A673 (cell line): Measurements from ENCODE around the gene EFCAB8. TPM values are rescaled to one million over a fixed set of nuclear protein-coding genes. Genes with fewer than 3 reads are reported as not detected.
"Not testable (repeated sequence)": the region's sequence is repeated elsewhere in the genome, so short reads cannot be mapped to it uniquely, and the experiment has no call there.

Experiments used
- BruUV-seq: library from RNA; stranded (reverse); fragments of 400-500 nt; replicated peaks from 2 replicates; lab custom pipeline; 2021; lab: Mats Ljungman, UMichigan
- CTCF ChIA-PET: fragments of 300-600 bp; sonication (Branson Sonifier 250); formaldehyde crosslinking; loops from one replicate; lab custom pipeline; 2022; ENCODE audit warnings: antibody characterized with exemption; lab: Charles Lee
- POLR2A ChIA-PET: fragments of 300-600 bp; sonication (Branson Sonifier 250); formaldehyde crosslinking; loops from one replicate; lab custom pipeline; 2022; ENCODE audit warnings: antibody characterized with exemption; ENCODE audit not compliant: low non-redundant PET; lab: Charles Lee
- DNase-seq: peaks from one replicate; pipeline ENCODE4 v3.0.0-alpha.2; 2015; ENCODE audit warnings: low spot score
- H3K27ac ChIP-seq: fragments of 200-600 bp; sonication (generic); 2 replicates; pipeline ENCODE4 v1.5.1; 2016; ENCODE audit warnings: mixed run types, low read depth, mild to moderate bottlenecking, mixed read lengths, antibody characterized with exemption, low read length; ENCODE audit not compliant: poor library complexity, severe bottlenecking
- H3K27me3 ChIP-seq: fragments of 200-600 bp; sonication (generic); replicated peaks from 2 replicates; pipeline ENCODE4 v1.6.1; 2017; ENCODE audit warnings: mixed run types, low read depth, mild to moderate bottlenecking, mixed read lengths, antibody characterized with exemption, low read length; ENCODE audit not compliant: insufficient read depth, poor library complexity
- H3K36me3 ChIP-seq: fragments of 200-600 bp; sonication (generic); 2 replicates; pipeline ENCODE4 v1.6.1; 2016; ENCODE audit warnings: mixed run types, mild to moderate bottlenecking, mixed read lengths, antibody characterized with exemption, low read length; ENCODE audit not compliant: insufficient read depth, poor library complexity, severe bottlenecking
- H3K4me1 ChIP-seq: fragments of 200-600 bp; sonication (generic); 2 replicates; pipeline ENCODE4 v1.6.1; 2017; ENCODE audit warnings: mixed run types, mild to moderate bottlenecking, mixed read lengths, antibody characterized with exemption, low read length; ENCODE audit not compliant: insufficient read depth, poor library complexity, severe bottlenecking
- H3K4me3 ChIP-seq: fragments of 200-600 bp; sonication (generic); 2 replicates; pipeline ENCODE4 v1.5.1; 2016; ENCODE audit warnings: low read depth, mixed run types, mild to moderate bottlenecking, mixed read lengths, low read length; ENCODE audit not compliant: poor library complexity, severe bottlenecking
- H3K9me3 ChIP-seq: fragments of 200-600 bp; sonication (generic); 2 replicates; pipeline ENCODE4 v1.6.1; 2016; ENCODE audit warnings: mixed run types, low read depth, mild to moderate bottlenecking, mixed read lengths, antibody characterized with exemption, low read length; ENCODE audit not compliant: poor library complexity, severe bottlenecking
- CTCF ChIP-seq: fragments of 300-800, 200-600 bp; sonication (generic); conservative IDR thresholded peaks from 2 replicates; pipeline ENCODE4 v1.5.1; 2017; ENCODE audit warnings: low read depth, mild to moderate bottlenecking, antibody characterized with exemption, low read length, moderate library complexity, mixed read lengths
- EZH2 ChIP-seq: fragments of 200-600 bp; sonication (generic); IDR thresholded peaks from 2 replicates; pipeline ENCODE4 v1.6.1; 2017; ENCODE audit warnings: borderline replicate concordance, low read depth, mild to moderate bottlenecking, mixed read lengths, antibody characterized with exemption, low read length; ENCODE audit not compliant: poor library complexity, severe bottlenecking
- intact Hi-C: fragments of 100-400 bp; cut with micrococcal nuclease; formaldehyde crosslinking; loops from one replicate; pipeline ENCODE4 v1.10.0; 2022; ENCODE audit not compliant: unreplicated experiment
- total RNA-seq: library from RNA; stranded (reverse); gene quantifications from 2 replicates; pipeline ENCODE4 v1.2.3, GENCODE V29; 2021

The EFCAB8 gene
- total RNA-seq, 1 experiment from 2014 or later, result not detected

GRCh38 chr20:32903666-32904175 is 45.0 kb downstream of the EFCAB8 start:
- Histone ChIP-seq H3K9me3 (no peaks in the 10 kb centered on the region), H3K4me3 (no peak overlapping the region), H3K4me1 (no peaks in the 10 kb centered on the region), H3K36me3 (no peaks in the 10 kb centered on the region), H3K27me3 (no peaks in the 10 kb centered on the region), H3K27ac (no peak overlapping the region)
- ChIA-PET CTCF (no interaction called here), POLR2A (no interaction called here)
- DNase-seq, result no peak
- BruUV-seq, result no TSS peak
- TF ChIP-seq EZH2, result no peak
- no peak for TF ChIP-seq CTCF
- intact Hi-C loops, result loop anchor here (2.0 kb wide), 2 partner anchors 193 to 309 kb away; no protein-coding TSS in a partner anchor

GRCh38 chr20:32904678-32905077 is 46.0 kb downstream of the EFCAB8 start:
- intact Hi-C loops, H3K36me3 ChIP-seq, H3K27me3 ChIP-seq, H3K27ac ChIP-seq, CTCF ChIA-PET, H3K4me3 ChIP-seq, H3K4me1 ChIP-seq, BruUV-seq, H3K9me3 ChIP-seq, DNase-seq: not testable (repeated sequence)
- POLR2A ChIA-PET, result interaction anchor here (0.6 kb wide), 1 partner anchor 17 kb away, joined by 4 read pairs; no protein-coding TSS in a partner anchor

GRCh38 chr20:32906200-32906599 is 47.5 kb downstream of the EFCAB8 start:
- intact Hi-C loops, result no loop called here
- H3K27me3 ChIP-seq, result no peaks in the 10 kb centered on the region
- no peaks in the 10 kb centered on the region for H3K4me1 ChIP-seq
- POLR2A ChIA-PET, result no interaction called here
- DNase-seq, result no peak
- TF ChIP-seq CTCF, result no peak
- BruUV-seq, result no TSS peak
- H3K27ac ChIP-seq, result no peak overlapping the region
- H3K9me3 ChIP-seq, result no peaks in the 10 kb centered on the region
- no peaks in the 10 kb centered on the region for H3K36me3 ChIP-seq
- CTCF ChIA-PET, result no interaction called here
- no peak overlapping the region for H3K4me3 ChIP-seq

GRCh38 chr20:32906871-32907495 is 48.3 kb downstream of the EFCAB8 start:
- Histone ChIP-seq H3K4me1 (no peaks in the 10 kb centered on the region), H3K27me3 (no peaks in the 10 kb centered on the region), H3K36me3 (no peaks in the 10 kb centered on the region), H3K4me3 (no peak overlapping the region), H3K27ac (no peak overlapping the region), H3K9me3 (no peaks in the 10 kb centered on the region)
- TF ChIP-seq CTCF, result no peak
- TF ChIP-seq EZH2, result no peak
- no peak for DNase-seq
- POLR2A ChIA-PET, result no interaction called here
- CTCF ChIA-PET, result no interaction called here
- intact Hi-C loops, result no loop called here
- BruUV-seq, result no TSS peak
